Suprapubic skin (tissue), 4 donors: ENCODE measurements around the gene ZNF296. TPM values are rescaled to one million over a fixed set of nuclear protein-coding genes. Genes with fewer than 3 reads are reported as not detected.

Source experiments
- DNase-seq, 2 donors: peaks; one replicate each; pipeline ENCODE4 v3.0.0-alpha.2; 2019; ENCODE audit warnings: low spot score in 2 of 2
- H3K27ac ChIP-seq: fragments of 200-600 bp; sonication (generic); one replicate; pipeline ENCODE4 v1.5.1; 2019
- H3K27me3 ChIP-seq: fragments of 200-600 bp; sonication (generic); one replicate; pipeline ENCODE4 v1.5.1; 2019
- H3K36me3 ChIP-seq: fragments of 200-600 bp; sonication (generic); one replicate; pipeline ENCODE4 v1.5.1; 2019
- H3K4me1 ChIP-seq: fragments of 200-600 bp; sonication (generic); one replicate; pipeline ENCODE4 v1.5.1; 2019
- H3K4me3 ChIP-seq: fragments of 200-600 bp; sonication (generic); one replicate; pipeline ENCODE4 v1.5.1; 2019; ENCODE audit warnings: mild to moderate bottlenecking
- H3K9me3 ChIP-seq: fragments of 200-600 bp; sonication (generic); one replicate; pipeline ENCODE4 v1.5.1; 2019
- CTCF ChIP-seq, 2 donors: fragments of 200-600 bp in 1 of 2; fragments of 450-650 bp in 1 of 2; sonication (generic) in 1 of 2; IDR thresholded peaks; one replicate each; pipeline ENCODE4 v1.5.1; 2016 to 2019; ENCODE audit warnings: antibody characterized with exemption in 2 of 2, mild to moderate bottlenecking in 1 of 2, moderate library complexity in 1 of 2
- EP300 ChIP-seq: sonication (generic); formaldehyde crosslinking; IDR thresholded peaks from one replicate; pipeline ENCODE4 v1.6.1; 2017; ENCODE audit warnings: antibody characterized with exemption
- POLR2A ChIP-seq, 2 donors: fragments of 450-650 bp; IDR thresholded peaks; one replicate each; pipeline ENCODE4 v1.6.1; 2017; ENCODE audit warnings: antibody characterized with exemption in 2 of 2, mild to moderate bottlenecking in 2 of 2, moderate library complexity in 2 of 2
- POLR2AphosphoS5 ChIP-seq, 3 donors: sonication (generic); formaldehyde crosslinking; IDR thresholded peaks; one replicate each; pipeline ENCODE4 v1.6.1; 2017; ENCODE audit warnings: antibody characterized with exemption in 3 of 3
- WGBS: methylation state at CpG from one replicate; pipeline ENCODE4 v1.1.5; 2018; 5-methylcytosine and 5-hydroxymethylcytosine counted together
- total RNA-seq, 4 donors: library from RNA; depleted of rRNA; stranded (reverse); fragments of >200 nt; gene quantifications; one replicate each; pipeline ENCODE4 v1.1.0, GENCODE V29; 2016

ZNF296 gene
- total RNA-seq, 4 donors from 2014 or later: 4.3 to 5.8 (median 4.9) TPM

DNA sequence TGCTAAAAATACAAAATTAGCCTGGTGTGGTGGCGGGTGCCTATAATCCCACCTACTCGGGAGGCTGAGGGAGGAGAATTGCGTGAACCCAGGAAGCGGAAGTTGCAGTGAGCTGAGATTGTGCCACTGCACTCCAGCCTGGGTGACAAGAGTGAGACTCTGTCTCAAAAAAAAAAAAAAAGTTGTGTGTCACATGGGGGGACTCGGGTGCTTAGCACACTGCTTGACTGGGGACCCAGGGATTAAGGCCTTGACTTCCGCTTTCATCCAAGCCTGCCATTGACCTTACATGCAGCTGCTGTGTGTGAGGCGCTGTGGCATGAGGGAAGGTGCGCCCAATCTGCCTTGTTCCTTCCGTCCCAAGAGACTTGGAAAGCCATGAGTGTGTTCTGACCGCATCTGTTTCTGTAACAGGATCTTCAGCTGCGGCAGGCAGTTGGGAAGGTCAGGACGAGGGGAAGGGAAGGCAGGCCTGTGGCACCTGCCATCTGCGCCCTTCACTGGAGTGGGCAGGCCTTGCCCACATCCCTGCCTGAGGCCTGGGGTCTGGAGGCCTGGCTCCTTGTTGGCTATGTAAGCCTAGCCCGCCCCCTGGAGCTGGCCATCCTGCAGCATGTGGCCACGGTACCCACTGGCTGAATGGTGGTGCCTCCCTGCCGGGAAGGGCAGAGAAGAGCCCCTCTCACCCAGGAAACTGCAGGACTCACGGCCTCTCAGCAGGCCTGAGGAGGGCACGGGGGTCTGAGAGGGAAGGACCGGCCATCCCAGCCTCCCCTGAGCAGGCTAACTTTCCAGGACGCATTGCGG lies 39.7 kb upstream of the ZNF296 start:
- DNase-seq: no peak
- no peak overlapping the region for H3K4me3 ChIP-seq
- H3K4me1 ChIP-seq: peaks cover 43% of the 10 kb centered on the region
- WGBS: 91% methylated on average over 20 of the region's 21 CpGs
- H3K27me3 ChIP-seq: no peaks in the 10 kb centered on the region
- TF ChIP-seq POLR2A (IDR thresholded peaks at IDR 0.05) (no peak), POLR2AphosphoS5 (IDR thresholded peaks at IDR 0.05) (no peak), CTCF (IDR thresholded peaks at IDR 0.05) (no peak), EP300 (no peak)
- no peaks in the 10 kb centered on the region for H3K36me3 ChIP-seq
- H3K27ac ChIP-seq: no peak overlapping the region
- H3K9me3 ChIP-seq: no peaks in the 10 kb centered on the region

- DNase-seq: no peak
- H3K9me3 ChIP-seq: no peaks in the 10 kb centered on the region
- H3K4me3 ChIP-seq: no peak overlapping the region
- no peaks in the 10 kb centered on the region for H3K36me3 ChIP-seq
- H3K4me1 ChIP-seq: peaks cover 36% of the 10 kb centered on the region
- no peaks in the 10 kb centered on the region for H3K27me3 ChIP-seq
- WGBS: 80% methylated on average over 2 of the region's 4 CpGs
- H3K27ac ChIP-seq: no peak overlapping the region
- TF ChIP-seq POLR2A (IDR thresholded peaks at IDR 0.05): no peak
- no peak for TF ChIP-seq CTCF (IDR thresholded peaks at IDR 0.05)
- no peak for TF ChIP-seq POLR2AphosphoS5 (IDR thresholded peaks at IDR 0.05)
- no peak for TF ChIP-seq EP300
These were observed 37.8 kb upstream of the ZNF296 start for GRCh38 chr19:45114116-45114515.

GRCh38 chr19:45113628-45114027 lies 37.4 kb upstream of the ZNF296 start:
- no peak overlapping the region for H3K27ac ChIP-seq

GRCh38 chr19:45112111-45112827 lies 36.0 kb upstream of the ZNF296 start:
- Histone ChIP-seq H3K27ac (no peak overlapping the region), H3K36me3 (no peaks in the 10 kb centered on the region), H3K27me3 (no peaks in the 10 kb centered on the region), H3K4me3 (no peak overlapping the region), H3K4me1 (peaks cover 17% of the 10 kb centered on the region), H3K9me3 (no peaks in the 10 kb centered on the region)
- no peak for DNase-seq
- no peak for TF ChIP-seq EP300
- TF ChIP-seq POLR2A (IDR thresholded peaks at IDR 0.05): no peak
- TF ChIP-seq CTCF (IDR thresholded peaks at IDR 0.05): no peak
- no peak for TF ChIP-seq POLR2AphosphoS5 (IDR thresholded peaks at IDR 0.05)
- WGBS: 92% methylated on average over 10 of the region's 11 CpGs

More at GRCh38 chr19:45113628-45114027, 37.4 kb upstream of the ZNF296 start:
- TF ChIP-seq EP300: no peak
- TF ChIP-seq POLR2A (IDR thresholded peaks at IDR 0.05): no peak
- no peak for TF ChIP-seq POLR2AphosphoS5 (IDR thresholded peaks at IDR 0.05)
- WGBS: 59% methylated on average over 9 of the region's 9 CpGs
- H3K9me3 ChIP-seq: no peaks in the 10 kb centered on the region
- peaks cover 31% of the 10 kb centered on the region for H3K4me1 ChIP-seq
- no peak overlapping the region for H3K4me3 ChIP-seq
- no peak for DNase-seq
- H3K36me3 ChIP-seq: no peaks in the 10 kb centered on the region
- H3K27me3 ChIP-seq: no peaks in the 10 kb centered on the region

DNA sequence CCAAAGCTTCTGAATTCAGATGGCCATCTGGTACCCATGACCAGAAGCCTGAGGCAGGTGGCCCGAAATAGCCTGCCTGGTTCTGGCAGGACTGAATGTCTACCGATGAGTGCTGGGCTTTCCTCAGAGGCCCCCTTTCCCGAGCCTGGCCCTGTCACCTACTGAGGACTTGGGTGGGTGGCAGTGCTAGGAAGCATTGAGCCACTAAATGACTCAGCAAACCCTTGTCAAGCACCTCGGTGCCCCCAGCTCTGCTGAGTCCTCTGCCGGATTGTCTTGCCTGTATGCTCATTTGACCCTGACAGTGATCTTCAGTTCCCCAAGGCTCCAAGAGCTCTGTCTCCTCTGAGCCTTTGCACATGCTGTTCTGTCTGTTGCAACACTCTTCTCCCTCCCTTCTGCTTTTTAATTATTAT lies 34.6 kb upstream of the ZNF296 start:
- Histone ChIP-seq H3K4me1 (peaks cover 7% of the 10 kb centered on the region), H3K4me3 (no peak overlapping the region), H3K27ac (no peak overlapping the region), H3K36me3 (no peaks in the 10 kb centered on the region), H3K9me3 (no peaks in the 10 kb centered on the region), H3K27me3 (no peaks in the 10 kb centered on the region)
- no peak for DNase-seq
- TF ChIP-seq CTCF (IDR thresholded peaks at IDR 0.05) (no peak), POLR2A (IDR thresholded peaks at IDR 0.05) (no peak), EP300 (no peak)
- 81% methylated on average over 5 of the region's 5 CpGs for WGBS
